HG02763 (cell line): ENCODE data around the gene ERVV-1.
"Not testable (repeated sequence)": the region's sequence is repeated elsewhere in the genome, so short reads cannot be mapped to it uniquely, and the experiment has no call there.

Experiments
- ATAC-seq: cut with Tn5 transposase; IDR thresholded peaks from one replicate; pipeline ENCODE4 v1.9.1; 2021; ENCODE audit warnings: mild to moderate bottlenecking, moderate library complexity; ENCODE audit not compliant: unreplicated experiment

ERVV-1 gene

GRCh38 chr19:53019684-53020083 lies 6.0 kb downstream of the ERVV-1 start:
- no peak for ATAC-seq

DNA sequence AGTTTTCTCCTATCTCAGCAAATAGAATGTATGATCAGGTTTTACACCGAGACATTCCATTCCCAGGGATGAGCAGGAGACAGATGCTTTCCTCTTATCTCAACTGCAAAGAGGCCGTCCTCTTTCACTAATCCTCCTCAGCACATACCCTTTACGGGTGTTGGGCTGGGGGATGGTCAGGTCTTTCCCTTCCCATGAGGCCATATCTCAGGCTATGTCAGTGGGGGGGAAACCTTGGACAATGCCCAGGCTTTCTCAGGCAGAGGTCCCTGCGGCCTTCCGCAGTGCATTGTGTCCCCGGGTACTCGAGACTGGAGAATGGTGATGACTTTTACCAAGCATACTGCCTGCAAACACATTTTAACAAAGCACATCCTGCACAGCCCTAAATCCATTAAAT lies 14.6 kb downstream of the ERVV-1 start:
- not testable (repeated sequence) for ATAC-seq

DNA sequence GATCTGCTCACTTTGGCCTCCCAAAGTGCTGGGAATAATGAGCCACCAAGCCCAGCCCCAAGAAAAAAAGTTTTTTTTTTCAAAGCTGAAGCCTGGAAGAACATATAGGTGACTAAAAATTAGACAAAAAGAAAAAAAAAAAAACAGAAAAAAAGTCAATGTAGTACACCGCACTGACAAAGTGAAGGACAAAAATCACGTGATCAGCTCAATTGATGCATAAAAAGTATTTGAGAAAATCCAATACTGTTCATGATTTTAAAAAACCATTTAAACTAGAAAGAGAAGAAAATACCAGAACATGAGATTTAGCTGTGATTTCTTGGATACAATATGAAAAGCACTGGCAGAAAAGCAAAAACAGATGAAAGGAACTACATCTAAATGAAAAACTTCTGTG lies 20.3 kb downstream of the ERVV-1 start:
- no peak for ATAC-seq

GRCh38 chr19:53034948-53035675 lies 21.4 kb downstream of the ERVV-1 start:
- no peak for ATAC-seq

DNA sequence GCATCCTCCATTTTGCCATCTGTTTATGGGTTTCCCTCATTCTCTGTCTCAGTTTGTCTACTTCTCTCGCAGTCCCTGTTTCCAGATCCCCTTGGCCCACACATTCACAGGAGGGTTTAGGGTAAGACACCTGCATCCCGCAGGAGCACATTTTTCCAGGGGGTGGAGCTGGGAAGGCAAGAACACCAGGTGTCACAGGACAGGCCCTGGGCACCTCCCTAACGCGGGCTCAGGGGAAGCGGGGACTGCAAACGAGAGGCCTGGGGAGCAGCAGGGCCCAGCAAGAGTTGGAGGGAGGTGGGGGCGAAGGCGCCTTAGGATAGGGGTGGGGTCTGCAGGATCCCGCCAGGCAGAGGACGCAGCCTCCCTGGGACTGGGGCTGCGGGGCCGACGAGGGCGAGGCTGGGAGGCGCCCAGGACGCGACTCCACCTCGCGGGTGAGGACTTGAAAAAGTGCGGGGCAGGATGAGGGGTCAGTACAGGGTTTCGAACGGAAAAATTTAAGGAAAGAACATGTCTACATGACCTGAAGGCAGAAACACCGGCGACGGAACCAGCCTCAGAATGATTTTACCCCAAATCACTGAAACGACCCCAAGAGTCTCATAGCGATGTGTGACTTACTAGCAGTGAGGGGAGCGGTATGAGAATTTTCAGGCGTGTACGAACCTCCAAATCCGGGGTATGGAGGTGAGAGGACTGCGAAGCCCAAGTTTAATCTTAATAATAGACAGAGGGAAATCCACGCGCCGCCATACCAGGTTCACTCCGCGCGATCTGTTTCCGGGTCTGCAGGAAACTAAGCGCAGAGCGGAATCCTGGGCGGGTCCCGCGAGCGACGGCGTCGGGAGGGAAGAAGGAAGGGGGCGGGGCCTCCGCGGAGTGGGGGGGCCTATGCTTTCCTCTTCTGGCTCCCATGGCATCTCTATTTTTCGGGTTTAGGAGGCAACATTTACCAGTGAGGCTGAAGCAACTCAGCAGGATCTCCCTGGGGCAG lies 23.7 kb downstream of the ERVV-1 start:
- no peak for ATAC-seq

- ATAC-seq, result no peak
Observed at GRCh38 chr19:53041366-53041765, 27.6 kb downstream of the ERVV-1 start.

DNA sequence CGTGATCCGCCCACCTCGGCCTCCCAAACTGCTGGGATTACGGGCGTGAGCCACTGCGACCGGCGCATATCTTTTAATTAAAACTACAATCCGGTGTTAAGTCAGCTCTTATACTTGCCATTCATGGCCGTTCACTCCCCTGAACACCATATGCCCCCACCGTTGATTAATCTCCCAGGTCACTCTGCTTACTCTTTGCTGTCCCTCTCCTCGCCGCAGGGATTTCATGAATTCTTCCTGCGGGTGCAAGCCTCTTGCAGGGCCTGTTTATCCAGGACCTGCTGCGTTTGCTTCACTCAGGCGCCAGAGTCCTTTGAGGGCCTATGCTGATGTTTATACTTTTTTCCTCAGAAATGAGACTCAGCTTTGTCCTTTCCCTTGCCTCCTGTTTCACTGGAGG lies 31.8 kb downstream of the ERVV-1 start:
- ATAC-seq, result no peak

GRCh38 chr19:53047379-53047778 lies 33.7 kb downstream of the ERVV-1 start:
- no peak for ATAC-seq

- ATAC-seq, result no peak
Observed at GRCh38 chr19:53055117-53055516, 41.4 kb downstream of the ERVV-1 start.

GRCh38 chr19:53057904-53058580 lies 44.3 kb downstream of the ERVV-1 start:
- ATAC-seq, result no peak
